T-helper 2 cell (primary cell): ENCODE measurements around the gene SHD.

Experiments
- DNase-seq, 5 experiments: peaks; one replicate each; pipeline versions ENCODE4 v3.0.0 to v3.0.0-alpha.2; 2012 to 2022

SHD gene

DNA sequence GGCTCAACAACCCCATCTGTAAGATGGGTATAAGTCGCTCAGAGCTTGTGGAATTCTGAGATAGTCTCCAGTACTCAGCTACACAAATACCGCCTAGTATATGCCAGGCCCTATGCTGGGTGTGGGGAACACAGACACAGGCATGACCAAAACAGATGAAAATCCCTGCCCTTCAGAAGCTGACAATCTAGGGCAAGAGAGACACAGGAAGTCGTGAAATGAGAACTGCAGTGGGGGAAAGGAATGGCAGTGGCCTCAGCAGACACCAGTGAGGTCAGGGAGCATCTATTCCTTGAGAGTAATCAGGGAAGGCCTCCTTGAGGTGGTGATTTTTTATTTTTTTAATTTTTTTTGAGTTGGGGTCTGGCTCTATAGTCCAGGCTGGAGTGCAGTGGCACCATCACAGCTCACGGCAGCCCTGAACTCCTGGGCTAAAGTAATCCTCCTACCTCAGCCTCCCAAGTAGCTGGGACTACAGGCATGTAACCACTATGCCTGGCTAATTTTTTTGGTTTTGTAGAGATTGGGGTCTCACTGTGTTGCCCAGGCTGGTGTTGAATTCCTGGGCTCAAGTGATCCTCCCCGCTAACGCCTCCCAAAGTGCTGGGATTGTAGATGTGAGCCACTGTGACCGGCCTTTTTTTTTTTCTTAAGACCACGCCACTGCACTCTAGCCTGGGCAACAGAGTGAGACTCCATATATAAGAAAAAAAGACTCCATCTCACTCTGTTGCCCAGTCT, 19.9 kb downstream of the SHD start:
- no peak for DNase-seq

DNA sequence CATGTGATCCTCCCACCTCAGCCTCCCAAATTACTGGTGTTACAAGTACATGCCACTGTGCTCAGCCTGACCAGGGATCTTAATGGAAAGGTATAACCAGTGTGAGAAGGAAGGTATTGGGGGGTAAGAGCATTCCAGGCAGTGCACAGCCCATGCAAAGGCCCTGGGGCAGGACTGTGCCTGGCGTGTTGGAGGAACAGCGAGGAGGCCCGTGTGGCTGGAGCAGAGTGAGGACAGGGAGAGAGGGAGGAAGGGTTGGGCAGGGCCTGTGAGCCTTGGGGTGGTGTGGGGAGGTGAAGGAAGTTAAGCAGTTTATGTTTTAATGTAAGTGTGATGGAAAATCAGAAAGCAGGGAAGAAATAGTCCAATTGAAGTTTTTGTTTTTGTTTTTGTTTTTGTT, 21.5 kb downstream of the SHD start:
- no peak for DNase-seq

DNA sequence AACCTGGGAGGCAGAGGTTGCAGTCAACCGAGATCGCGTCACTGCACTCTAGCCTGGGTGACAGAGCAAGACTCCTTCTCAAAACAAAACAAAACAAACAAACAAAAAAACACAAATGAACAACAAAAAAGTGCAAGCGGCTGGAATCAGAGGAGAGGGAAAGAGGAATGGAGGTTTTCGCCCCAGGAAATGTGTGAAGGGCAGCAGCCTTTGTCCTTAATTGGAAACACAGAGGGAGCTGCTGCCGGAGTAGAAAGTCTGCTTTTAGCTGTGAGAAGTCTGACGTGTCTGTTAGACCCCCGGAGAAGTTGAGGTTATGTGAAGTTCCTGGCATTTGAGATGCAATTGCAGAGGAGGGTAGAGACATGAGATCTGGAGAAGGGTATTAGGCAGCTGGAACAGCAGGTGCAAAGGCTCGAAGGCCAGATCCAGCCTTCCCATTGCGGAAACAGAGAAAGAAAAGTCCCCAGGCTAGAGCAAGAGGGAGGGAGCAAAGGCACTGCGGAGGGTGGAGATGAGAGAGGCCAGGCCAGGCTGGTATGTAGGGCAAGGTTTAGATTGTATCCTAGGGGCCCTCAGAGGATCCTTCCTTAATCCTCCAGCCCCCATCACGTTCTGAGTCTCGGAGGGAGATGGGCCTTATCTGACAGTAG, 22.6 kb downstream of the SHD start:
- no peak for DNase-seq

DNA sequence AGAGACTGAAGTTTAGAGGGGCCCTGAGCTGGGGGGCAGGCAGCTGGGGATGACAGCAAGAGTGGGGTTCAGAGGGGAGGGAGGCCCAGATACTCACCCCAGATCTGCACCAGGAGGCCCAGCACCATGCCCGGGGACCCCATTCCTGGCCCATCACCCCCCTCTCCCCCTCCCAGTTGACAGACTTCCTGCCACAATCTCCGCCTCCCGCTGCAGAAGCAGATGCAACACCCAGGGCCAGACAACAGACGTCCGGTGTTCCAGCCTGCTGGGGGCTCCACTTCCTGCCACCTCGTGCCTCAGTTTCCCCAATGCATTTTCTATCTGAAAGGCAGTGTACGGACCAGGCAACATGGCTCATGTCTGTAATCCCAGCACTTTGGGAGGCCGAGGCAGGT, 23.2 kb downstream of the SHD start, which contains the start of gene TMIGD2:
Gene TMIGD2, minus strand, starts transcription at position 147 of the 398 bp plus-strand sequence. Its CDS starts 4 bp downstream, at position 143.
- peak in 1 of 5 experiments; percentile 33 for DNase-seq

DNA sequence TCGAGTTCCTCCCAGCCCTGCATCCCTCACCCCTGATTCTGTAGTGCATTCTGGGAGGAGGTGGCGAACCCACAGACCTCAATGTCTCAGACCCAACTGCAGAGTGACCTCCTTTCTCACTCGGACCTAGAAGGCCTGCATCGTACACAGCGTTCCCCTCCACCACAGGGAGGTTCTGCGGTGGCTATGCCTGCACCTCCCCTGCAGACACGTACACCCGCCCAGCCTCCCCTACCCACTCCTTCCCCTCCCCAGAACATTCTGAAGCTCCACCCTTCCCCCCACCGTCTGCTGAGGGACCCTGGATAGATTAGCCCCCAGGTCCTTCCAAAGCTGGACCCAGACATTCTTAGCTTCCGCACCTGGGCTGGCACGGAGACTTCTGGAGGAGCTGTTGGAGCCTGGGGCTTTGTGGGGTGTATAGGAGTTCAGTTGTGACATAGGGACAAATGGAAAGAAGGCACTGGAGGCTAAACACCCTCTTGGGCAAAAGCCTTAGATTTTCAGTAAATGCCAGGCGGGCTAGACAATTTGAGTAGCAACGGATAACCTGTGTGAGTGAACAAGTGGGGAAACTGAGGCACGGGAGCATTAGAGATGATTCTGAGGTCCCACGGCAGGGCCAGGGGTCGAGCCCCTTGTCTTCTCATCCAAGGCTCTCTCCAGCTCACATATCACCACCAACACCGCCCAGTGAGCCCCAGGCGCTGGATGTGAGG, 24.9 kb downstream of the SHD start:
- DNase-seq, result peak in 1 of 5 experiments; percentile 50

DNA sequence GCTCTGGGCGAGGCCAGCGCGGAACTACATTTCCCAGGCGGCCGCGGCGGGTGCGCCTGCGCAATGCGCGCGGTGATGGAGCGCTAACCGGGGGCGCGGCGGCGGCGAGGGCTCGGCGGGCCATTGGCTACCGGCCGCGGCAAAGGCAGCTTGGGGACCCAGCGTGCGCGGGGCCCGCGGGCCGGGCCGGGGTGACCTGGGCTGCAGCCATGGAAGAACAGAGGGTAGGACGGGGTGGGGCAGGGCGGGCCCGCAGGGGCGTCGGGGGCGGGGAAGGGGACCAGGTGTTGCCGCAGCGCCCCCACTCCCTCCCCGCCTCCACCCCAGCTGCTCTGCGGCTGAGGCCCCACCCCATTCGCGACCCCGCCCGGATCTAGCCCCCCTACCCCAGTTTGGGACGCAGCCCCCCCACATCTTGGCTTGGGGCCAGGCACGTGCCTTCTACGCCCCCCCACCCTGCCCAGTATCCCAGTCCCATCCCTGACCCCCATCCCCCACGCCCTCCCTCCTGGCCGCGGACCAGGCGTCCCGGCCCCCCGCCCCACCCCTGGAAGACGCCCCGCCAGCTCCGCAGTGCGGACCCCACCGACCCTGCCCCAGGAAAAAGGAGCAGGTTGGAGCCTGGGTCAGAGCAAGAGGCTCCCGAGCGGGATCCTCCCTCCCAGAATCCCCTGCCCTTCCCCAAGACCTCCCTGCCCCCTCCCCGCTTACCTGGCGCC, 25.6 kb downstream of the SHD start, which contains the start of gene FSD1:
Gene FSD1, plus strand, starts transcription at position 61 of the 719 bp plus-strand sequence. Its CDS starts 149 bp downstream, at position 210.
- DNase-seq, result peak in 4 of 5 experiments; percentile 32 to 74 (median 55)

DNA sequence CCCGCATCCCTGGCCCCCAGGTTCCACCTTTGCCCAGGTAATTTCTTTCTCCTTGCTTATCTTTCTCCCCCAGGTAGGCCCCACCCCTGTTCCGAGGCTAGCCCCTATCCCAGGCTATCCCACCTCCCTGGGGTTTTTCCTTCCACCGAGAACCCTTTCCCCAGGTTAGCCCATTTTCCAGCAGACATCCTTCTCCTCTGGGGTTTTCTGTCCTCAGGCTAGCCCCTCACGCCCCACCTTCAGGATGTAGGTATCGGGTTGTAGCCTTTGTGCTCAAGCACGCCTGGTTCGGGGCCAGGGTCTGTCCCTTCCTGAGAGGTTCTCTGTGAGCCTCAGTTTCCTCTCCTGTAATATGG, 26.2 kb downstream of the SHD start:
- no peak for DNase-seq

DNA sequence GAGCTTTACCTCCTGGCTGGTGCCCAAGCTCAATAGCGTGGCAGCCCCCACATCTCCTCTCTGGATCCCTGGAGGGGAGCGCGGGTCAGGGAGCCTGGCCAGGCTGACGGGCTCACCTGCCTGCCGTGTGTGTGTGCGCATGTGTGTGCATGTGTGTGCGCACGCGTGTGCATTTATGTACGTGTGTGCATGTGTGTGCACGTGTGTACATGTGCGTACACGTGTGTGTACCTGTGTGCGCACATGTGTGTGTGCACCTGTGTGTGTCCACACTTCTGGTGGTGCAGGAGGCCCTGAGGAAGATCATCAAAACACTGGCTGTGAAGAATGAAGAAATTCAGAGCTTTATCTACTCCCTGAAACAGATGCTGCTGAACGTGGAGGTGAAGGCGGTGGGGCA, 26.6 kb downstream of the SHD start:
- DNase-seq, result no peak

DNA sequence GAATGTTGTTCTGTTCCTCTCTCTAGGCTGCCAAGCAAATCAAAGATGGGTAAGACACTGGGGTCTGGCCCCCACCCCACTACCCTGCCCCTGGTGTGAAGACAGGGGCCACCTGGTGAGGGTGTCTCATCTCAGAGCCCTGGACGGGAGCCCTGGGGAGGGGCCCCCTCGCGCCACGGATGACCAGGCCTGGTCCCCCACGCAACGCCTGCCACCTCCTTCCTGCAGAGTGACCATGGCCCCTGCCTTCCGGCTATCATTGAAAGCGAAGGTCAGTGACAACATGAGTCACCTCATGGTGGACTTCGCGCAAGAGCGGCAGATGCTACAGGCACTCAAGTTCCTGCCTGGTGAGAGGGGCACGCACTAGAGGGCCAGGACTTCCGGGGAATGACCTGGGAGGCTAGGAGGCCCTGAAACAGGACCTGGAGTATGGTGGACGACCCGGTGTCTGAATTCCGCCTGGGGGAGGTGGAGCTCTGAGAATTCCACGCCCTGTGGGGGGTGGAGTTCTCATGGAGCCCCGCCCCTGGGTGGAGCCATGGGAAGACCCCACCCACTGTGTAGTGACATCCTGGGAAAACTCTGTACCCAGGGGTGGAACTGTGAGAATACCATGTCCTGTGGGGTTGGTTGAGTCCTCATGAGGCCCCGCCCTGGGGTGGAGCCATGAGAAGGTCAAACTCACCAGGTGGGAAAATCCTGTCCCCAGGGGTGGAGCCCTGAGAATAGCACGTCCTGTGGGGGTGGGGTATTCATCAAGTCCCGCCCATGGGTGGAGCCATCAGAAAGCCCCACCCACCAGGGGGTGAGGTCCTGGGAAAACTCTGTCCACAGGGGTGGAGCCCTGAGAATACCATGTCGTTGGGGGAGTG, 31.4 kb downstream of the SHD start:
- DNase-seq, result no peak

DNA sequence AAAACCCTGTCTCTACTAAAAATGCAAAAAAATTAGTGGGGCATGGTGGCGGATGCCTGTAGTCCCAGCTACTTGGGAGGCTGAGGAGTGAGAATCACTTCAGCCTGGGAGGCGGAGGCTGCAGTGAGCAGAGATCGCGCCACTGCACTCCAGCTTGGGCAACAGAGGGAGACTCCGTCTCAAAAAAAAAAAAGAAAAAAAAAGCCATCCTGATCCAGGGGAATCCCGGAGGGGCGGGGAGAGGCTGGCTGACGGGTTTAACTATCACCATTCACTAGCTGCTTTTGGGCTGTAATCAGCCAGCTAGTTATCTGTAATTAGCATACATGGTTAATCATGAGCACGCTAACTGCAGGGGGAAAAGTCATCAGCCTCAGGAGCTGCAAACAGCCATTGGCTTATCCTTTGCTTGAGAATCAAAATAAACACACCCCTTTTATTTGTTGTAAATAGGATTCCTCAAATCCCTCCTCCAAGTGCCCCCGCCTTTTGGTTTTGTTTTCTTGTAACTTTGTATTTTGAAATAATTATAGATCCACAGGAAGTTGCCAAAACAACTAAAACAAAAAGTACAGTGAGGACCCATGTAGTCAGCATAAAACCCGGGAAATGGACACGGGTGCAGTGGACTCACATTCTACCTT, 34.9 kb downstream of the SHD start:
- DNase-seq, result no peak

DNA sequence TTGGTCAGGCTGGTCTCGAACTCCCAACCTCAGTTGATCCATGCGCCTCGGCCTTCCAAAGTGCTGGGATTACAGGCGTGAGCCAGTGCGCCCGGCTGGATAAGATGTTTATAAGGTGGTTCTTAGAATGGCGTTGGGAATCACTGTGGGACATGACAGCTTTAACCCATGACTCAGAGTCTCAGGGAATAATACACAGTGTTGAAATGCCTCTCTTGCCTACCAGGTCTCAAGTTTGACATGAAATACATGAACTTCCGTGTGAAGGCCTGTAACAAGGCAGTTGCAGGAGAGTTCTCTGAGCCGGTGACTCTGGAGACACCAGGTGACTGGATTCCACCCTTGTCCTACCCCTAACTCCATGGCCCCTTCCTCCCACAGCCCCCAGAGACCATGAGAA, 37.9 kb downstream of the SHD start:
- DNase-seq, result no peak

DNA sequence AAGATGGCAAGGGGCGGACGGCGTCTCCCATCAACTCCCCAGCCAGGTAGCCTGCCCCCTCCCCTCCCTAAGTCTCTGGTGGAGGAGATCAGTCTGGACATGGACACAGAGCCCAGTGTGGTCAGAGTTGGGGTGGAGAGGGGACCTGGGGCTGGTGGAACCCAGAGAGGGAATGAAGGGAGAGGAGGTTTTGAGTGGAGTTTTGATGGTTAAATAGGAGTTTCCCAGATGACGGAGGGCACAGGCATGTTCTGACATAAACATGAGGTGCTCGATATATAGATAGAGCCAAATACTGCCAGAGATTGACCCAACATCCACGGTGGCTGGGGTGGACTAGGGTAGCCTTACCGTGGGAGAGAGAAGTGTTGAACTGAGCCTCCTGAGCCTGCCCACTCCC, 39.4 kb downstream of the SHD start:
- no peak for DNase-seq

DNA sequence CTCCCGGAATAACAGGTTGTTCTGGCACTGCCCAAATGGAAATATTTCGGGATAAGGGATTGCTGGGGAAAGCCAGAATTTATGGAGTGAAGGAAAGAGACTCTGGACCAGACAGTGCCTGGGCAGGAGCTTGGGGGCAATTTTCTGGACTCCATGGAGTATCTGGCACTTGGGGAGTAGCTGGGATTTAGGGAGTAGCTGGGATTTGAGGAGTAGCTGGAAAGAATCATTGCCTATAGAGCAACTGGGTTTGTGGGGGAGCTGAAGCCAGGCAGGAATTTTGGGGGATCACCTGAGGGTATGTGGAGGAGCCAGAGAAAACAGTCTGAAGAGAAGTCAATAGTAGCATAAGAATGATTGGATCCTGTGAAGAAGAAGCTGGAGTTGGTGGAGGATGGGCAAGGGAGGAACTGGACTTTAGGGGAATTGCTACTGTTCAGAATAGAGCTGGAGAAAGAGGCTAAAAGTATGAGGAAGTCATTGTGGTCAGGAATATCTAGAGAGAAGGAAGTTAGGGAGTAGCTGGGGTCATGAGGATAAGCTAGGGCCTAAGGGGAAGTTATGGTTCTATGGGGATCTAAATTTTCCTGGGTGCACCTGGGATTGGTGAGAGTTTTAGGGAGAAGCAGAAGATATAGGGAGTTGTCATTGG, 40.1 kb downstream of the SHD start:
- no peak for DNase-seq

DNA sequence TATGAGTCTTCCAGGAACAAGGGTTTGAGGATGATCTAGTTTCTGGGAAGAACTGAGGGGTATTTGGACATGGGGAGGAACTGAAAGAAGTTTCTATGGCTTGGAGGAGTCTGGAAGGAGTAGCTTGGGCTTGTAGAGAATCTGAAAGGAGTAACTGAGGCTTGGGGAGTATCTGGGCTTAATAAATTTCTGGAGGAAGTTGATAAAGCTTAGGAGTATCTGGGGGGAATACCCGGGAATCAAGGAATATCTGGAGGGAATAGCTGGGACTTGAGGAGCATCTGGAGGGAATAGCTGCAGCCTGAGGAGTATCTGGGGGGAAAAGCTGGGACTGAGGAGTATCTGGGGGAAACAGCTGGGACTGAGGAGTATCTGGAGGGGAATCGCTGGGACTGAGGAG, 41.4 kb downstream of the SHD start:
- no peak for DNase-seq

DNA sequence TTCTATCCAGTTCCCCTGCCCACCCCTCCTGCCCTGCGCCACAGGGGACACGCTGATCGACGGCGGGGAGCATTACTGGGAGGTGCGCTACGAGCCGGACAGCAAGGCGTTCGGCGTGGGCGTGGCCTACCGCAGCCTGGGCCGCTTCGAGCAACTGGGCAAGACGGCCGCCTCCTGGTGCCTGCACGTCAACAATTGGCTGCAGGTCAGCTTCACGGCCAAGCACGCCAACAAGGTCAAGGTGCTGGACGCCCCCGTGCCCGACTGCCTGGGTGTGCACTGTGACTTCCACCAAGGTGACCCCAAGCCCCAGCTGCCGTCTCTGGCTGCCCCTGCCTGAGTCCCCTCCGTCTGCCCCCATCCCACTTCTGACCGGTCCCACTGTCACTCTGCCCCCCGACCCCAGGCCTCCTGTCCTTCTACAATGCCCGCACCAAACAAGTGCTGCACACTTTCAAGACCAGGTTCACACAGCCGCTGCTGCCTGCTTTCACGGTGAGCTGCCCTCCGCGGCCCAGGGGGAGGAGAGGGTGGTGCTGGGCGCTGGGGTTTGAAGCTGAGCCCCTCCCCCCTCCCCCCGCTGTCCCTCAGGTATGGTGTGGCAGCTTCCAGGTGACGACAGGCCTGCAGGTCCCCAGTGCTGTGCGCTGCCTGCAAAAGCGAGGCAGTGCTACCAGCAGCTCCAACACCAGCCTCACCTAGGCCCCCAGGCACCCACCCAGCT, 44.0 kb downstream of the SHD start:
- no peak for DNase-seq

DNA sequence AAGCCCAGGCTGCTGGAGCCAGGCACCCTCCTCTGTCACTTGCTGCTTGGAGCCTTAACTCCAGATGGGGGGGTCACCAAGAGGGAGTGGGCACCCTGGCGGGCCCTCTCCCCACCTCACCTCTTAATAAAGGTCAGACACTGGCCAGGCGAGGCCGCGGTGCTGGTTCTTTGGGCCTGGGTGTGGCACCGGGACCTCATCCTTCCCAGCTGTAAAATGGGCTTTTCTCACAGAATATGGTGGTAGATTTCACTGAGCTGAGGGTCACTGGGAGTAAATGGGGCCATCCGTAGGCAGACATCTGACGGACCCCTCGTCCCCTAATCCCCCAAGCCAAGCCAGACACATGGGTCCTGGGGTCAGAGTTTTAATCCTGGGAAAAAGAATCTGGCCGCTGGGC, 44.6 kb downstream of the SHD start:
- DNase-seq, result no peak

DNA sequence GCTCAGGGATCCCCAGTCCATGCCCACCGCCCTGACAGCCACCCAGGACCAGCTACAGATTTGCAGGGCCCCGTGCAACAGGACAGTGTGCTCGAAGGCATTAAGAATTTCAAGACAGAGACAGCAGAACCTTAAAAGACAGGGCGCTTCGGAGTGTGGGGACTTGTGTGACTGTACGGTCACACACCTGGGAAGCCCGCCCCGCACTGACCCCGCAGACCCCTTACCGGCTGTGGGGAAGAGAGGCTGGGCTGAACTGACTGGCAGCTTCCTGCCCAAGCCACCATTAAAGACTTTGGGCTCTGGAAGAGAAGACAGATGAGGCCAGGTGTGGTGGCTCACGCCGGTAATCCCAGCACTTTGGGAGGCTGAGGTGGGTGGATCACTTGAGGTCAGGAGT, 45.2 kb downstream of the SHD start:
- DNase-seq, result no peak

DNA sequence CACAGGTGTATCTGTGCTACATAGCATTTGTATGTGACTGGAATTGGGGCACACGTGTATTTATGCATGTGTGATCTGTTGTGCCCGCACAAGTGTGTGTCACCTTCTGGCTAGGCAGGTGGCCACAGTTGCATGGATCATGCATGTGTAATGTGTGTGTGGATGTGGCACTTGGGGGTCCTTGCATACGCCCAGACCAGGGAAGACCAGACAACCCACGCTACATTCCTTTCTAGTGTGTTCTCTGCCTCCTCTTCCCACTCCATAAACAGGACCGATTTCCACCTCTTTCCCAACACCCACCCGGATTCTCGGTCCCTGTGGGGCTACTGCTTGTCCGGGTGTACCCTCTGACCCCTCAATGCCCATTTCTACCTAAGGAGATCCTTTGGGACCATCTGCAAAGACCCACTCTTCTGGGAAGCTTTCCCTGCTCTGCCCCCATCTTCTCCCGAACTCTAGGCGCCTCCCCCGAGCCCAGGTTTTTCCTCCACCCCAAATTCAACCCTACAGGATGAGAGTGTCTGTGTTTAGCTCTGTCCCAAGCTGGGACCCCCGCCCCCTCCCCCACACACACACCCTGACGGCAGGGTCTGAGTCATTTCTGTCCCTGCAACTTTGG, 47.3 kb downstream of the SHD start:
- DNase-seq, result no peak

DNA sequence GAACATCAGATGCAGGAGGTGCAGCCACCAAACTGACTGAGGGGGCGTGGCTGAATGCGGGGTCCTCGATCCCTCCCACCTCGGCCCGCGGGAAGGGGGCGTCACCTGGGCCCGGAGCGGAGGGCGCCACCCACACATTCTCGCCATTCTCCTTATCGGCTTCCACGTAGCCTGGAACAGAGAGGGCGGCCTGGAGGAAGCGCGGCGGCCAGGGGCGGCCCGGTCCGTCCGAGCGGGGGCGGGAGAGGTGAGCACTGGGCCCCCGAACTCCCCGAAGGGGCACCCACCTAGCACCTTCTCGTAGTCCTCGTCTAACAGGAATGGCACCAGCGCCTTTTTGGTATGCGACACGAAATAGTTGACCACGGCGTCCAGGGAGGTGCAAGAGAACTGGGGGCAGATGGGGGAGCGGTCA, 47.8 kb downstream of the SHD start:
- peak in 1 of 5 experiments; percentile 22 for DNase-seq
